GM23248 (cell line): ENCODE results near the gene TLE4.

Experiments used
- EZH2 ChIP-seq: fragments of 200-600 bp; sonication (generic); IDR thresholded peaks from 2 replicates; pipeline ENCODE4 v1.6.1; 2018; ENCODE audit warnings: antibody characterized with exemption, mild to moderate bottlenecking; ENCODE audit not compliant: insufficient read depth, poor library complexity, severe bottlenecking
- EZH2phosphoT487 ChIP-seq: fragments of 200-600 bp; sonication (generic); IDR thresholded peaks from 2 replicates; pipeline ENCODE4 v1.6.1; 2018; ENCODE audit warnings: antibody characterized with exemption, moderate library complexity, mild to moderate bottlenecking, low read depth; ENCODE audit not compliant: insufficient read depth

DNA sequence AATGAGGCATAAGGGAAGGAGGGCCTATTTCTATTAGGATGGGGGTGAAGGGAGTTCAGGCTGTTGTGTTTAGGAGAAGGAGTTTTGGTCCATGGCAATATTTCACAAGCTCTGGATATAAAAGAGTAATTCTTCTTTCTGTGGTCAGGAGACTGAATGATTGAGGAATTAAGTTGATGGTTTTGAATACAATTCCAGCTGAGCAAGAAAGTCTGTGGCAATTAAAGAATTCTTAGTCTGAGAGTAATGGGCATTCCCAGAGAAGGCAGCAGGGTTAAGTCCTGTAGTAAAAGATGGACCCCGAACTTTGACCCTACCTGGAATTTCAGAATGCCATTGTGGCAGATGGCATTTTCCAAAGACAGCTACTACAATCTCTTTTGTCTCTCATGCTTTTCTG lies 202.6 kb downstream of the TLE4 start:
- TF ChIP-seq EZH2phosphoT487 (no peak), EZH2 (no peak)
